AG09309 (cell line): ENCODE data around the gene PPARG.
"Not testable (repeated sequence)": the region's sequence is repeated elsewhere in the genome, so short reads cannot be mapped to it uniquely, and the experiment has no call there.

Experiments used
- DNase-seq: peaks from one replicate; pipeline ENCODE4 v3.0.0-alpha.2; 2010; ENCODE audit warnings: low read depth
- H3K4me3 ChIP-seq: 2 replicates; pipeline ENCODE4 v1.5.1; 2011; ENCODE audit warnings: mild to moderate bottlenecking, low read depth, low read length, moderate library complexity; ENCODE audit not compliant: control insufficient read depth
- CTCF ChIP-seq: IDR thresholded peaks from 2 replicates; pipeline ENCODE4 v1.5.1; 2011; ENCODE audit warnings: mild to moderate bottlenecking, low read depth, low read length, inconsistent platforms; ENCODE audit not compliant: insufficient read depth, control insufficient read depth; ENCODE audit errors: missing control alignments

Gene PPARG

GRCh38 chr3:12252889-12253288 lies 36.0 kb upstream of the PPARG start:
- no peak for DNase-seq
- H3K4me3 ChIP-seq, result no peak overlapping the region

GRCh38 chr3:12253516-12254343 lies 35.1 kb upstream of the PPARG start:
- no peak for DNase-seq
- no peak for TF ChIP-seq CTCF
- no peak overlapping the region for H3K4me3 ChIP-seq

More at GRCh38 chr3:12252889-12253288, 36.0 kb upstream of the PPARG start:
- no peak for TF ChIP-seq CTCF

GRCh38 chr3:12255393-12255792 lies 33.5 kb upstream of the PPARG start:
- DNase-seq, result no peak
- TF ChIP-seq CTCF, result no peak

GRCh38 chr3:12258911-12259310 lies 30.0 kb upstream of the PPARG start:
- no peak overlapping the region for H3K4me3 ChIP-seq
- no peak for DNase-seq
- no peak for TF ChIP-seq CTCF

More at GRCh38 chr3:12255393-12255792, 33.5 kb upstream of the PPARG start:
- no peak overlapping the region for H3K4me3 ChIP-seq

- not testable (repeated sequence) for H3K4me3 ChIP-seq, DNase-seq
Measured at GRCh38 chr3:12262173-12262572, 26.7 kb upstream of the PPARG start.

- H3K4me3 ChIP-seq, result no peak overlapping the region
- TF ChIP-seq CTCF, result no peak
- DNase-seq, result no peak
Measured at GRCh38 chr3:12265508-12265907, 23.4 kb upstream of the PPARG start.

- DNase-seq, result no peak
- no peak for TF ChIP-seq CTCF
- H3K4me3 ChIP-seq, result no peak overlapping the region
Measured at GRCh38 chr3:12266038-12266437, 22.8 kb upstream of the PPARG start.
